ENCODE results near the gene PACSIN1. TPM values are rescaled to one million over a fixed set of nuclear protein-coding genes. Genes with fewer than 3 reads are reported as not detected.
A peak's percentile ranks its signal among the peaks of the same experiment; 100 is the strongest.

The PACSIN1 gene
- total RNA-seq, 1 experiment from 2014 or later: not detected

GRCh38 chr6:34519971-34520644 lies 54.2 kb downstream of the PACSIN1 start:
- in situ Hi-C loops (cut with HindIII; ENCODE audit: low pct_unique_long_range_greater_than_20kb, low sequenced_read_pairs): no loop called here
- DNase-seq (ENCODE audit: low read depth, low spot score): no peak

DNA sequence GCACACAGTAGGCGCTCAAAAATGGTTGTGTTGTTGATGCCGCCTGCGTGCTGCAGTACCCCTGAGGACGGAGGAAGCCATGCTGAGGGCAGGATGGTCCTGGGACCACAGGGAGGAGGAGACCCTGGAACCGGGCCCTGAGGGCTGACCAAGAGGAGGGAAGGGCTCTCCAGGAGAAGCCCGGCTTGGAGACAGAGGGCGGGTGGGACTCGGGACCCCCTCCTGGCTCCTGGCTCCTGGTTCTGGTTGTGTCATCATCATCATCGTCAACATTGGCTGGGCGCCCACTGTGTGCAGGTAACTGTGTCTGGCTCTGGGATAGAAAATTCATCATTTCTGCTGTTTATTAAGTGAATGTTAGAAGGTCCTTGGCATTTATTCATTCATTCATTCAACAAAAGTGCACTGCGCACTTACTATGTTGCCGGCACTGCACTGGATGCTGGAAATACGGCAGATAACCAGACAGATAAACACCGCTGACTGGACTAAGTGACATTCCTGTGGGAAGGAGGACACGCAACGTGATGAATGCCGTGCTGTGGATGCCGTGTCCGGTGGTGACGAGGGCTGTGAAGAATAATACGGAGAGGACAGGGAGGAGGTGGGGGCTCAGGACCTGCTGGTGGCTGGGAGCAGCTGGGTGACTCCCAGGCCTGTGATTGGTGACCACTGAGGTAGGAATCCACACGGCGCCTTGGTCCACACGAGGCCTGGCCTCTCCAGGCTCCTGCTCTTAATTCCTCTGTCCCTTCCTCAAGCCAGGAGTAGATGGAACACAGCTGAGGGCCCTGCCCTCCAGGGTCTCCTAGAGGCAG lies 55.0 kb downstream of the PACSIN1 start:
- in situ Hi-C loops (cut with HindIII; ENCODE audit: low pct_unique_long_range_greater_than_20kb, low sequenced_read_pairs): no loop called here

GRCh38 chr6:34521463-34522285 lies 55.8 kb downstream of the PACSIN1 start:
- DNase-seq (ENCODE audit: low read depth, low spot score): no peak
- in situ Hi-C loops (cut with HindIII; ENCODE audit: low pct_unique_long_range_greater_than_20kb, low sequenced_read_pairs): no loop called here

More for the DNA sequence above, 55.0 kb downstream of the PACSIN1 start:
- no peak for DNase-seq (ENCODE audit: low read depth, low spot score)

DNA sequence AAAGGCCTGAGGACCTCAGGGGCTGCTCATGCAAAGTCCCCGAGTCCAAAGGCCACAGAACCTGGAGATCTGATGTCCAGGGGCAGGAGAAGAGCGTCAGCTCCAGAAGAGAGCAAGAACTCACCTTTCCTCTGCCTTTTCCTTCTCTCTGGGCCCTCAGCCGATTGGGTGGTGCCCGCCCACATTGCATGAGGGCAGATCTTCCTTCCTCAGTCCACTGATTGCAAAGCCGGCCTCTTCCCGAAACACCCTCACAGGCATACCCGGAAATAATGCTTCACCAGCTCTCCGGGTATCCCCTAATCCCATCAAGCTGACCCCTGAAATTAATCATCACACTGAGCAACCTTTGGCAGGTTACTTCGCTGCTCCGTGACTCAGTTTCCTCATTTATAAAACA lies 56.9 kb downstream of the PACSIN1 start:
- DNase-seq (ENCODE audit: low read depth, low spot score): no peak
- in situ Hi-C loops (cut with HindIII; ENCODE audit: low pct_unique_long_range_greater_than_20kb, low sequenced_read_pairs): no loop called here

DNA sequence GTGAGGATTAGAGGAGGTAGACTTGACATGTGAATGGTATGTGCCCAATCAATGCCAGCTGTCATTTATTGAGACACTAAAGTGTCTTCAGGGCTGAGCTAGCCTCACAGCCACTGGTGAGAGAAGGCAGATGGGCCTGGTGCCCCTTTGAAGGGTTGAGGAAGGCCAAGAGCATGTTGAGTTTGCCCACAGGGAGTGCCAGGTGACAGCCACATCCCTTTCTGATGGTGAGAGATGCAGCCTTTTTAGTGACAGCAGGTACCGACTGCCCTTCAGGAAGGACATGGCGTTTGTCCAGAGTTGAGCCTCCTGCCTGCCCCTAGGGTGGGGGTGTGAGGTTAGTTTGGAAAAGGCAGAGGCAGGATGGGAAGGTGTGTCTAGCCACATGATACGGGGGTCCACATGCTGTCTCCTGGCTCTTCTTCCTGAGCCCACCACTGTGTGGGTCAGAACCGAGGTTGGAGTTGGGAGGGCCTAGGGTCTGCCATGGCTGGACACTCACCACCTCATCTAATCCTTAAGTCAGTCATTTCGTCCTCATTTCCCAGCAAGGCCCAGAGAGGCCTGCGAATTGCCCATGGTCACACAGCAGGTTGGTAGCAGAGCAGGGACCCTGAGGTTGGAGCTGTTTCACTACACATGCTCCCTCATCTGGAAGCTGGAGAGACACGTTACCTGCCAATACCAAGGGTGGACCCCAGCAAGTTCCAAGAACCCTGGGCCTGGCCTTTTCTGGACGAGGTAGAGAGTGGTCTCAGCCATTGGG lies 57.7 kb downstream of the PACSIN1 start:
- in situ Hi-C loops (cut with HindIII; ENCODE audit: low pct_unique_long_range_greater_than_20kb, low sequenced_read_pairs): no loop called here
- no peak for DNase-seq (ENCODE audit: low read depth, low spot score)

DNA sequence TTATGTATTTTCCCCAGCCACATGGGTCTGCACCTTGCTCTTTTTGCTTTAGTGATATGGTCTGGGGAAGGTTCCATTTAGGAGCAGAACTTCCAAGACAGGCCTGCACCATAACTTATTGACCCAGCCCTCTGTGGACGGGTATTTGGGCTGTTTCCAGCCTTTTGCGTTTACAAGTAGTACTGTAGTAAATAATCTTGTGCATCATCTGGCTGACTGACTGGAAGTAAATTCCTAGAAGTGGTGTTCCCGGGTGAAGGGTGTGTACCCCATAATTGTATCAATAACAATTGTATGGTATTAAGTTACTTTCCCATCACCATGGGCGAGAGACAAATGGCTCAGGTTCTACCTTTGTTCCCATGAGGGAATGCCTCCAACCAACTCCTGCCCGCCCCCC lies 58.6 kb downstream of the PACSIN1 start:
- in situ Hi-C loops (cut with HindIII; ENCODE audit: low pct_unique_long_range_greater_than_20kb, low sequenced_read_pairs): no loop called here
- DNase-seq (ENCODE audit: low read depth, low spot score): no peak

DNA sequence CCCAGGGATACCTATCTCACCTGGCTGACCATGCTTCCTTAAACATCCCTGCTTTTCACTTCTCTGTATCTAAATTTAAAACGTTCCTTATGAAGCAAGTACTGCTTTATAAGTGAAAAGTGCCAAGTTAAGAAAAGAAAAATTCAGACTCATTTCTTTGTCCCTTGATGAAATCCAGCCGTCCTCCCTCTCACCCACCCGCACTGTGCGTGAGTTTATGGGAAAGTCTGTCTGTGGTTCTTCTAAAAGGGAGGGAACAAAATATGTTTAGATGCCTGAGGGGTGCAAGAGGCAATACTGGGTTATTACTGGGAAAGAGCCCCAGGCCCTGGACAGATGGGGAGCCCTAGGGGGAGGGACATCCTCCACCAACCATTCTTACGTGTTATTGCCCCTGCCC lies 59.1 kb downstream of the PACSIN1 start:
- in situ Hi-C loops (cut with HindIII; ENCODE audit: low pct_unique_long_range_greater_than_20kb, low sequenced_read_pairs): no loop called here
- no peak for DNase-seq (ENCODE audit: low read depth, low spot score)

- no peak for DNase-seq (ENCODE audit: low read depth, low spot score)
- in situ Hi-C loops (cut with HindIII; ENCODE audit: low pct_unique_long_range_greater_than_20kb, low sequenced_read_pairs): no loop called here
These were observed 59.7 kb downstream of the PACSIN1 start for GRCh38 chr6:34525431-34526175.

DNA sequence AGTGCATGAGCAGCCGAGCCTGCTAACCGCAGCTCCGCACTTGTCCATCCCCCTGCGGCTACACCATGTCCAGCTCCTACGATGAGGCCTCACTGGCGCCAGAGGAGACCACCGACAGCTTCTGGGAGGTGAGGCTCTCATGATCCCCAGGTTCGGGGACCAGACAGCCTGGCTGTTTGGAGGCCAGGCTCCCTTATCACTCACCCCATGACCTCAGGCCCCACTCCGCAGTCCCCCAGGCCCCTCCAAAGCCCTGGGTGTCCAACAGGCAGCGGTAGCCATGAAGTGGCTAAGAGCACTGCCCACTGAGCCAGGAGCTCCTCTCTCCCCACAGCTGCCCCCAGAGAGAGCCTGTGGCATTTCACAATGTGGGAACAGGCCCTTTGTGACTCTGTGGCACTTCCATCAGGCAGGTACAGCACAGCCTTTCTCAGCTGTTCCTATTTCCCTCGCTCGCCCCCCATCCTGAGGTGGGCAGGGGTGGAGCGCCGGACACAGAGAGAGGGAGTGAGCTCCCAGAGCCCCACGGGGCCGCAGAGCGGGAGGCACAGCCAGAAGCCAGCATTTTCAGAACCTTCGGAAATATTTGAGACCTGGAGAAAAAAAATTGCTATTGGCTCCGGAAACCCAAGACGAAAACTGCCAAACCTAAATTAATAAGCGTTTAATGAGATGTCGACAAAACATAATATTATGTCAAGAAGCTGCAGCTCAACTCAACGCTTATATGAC lies 60.5 kb downstream of the PACSIN1 start:
- DNase-seq (ENCODE audit: low read depth, low spot score): no peak
- in situ Hi-C loops (cut with HindIII; ENCODE audit: low pct_unique_long_range_greater_than_20kb, low sequenced_read_pairs): no loop called here

DNA sequence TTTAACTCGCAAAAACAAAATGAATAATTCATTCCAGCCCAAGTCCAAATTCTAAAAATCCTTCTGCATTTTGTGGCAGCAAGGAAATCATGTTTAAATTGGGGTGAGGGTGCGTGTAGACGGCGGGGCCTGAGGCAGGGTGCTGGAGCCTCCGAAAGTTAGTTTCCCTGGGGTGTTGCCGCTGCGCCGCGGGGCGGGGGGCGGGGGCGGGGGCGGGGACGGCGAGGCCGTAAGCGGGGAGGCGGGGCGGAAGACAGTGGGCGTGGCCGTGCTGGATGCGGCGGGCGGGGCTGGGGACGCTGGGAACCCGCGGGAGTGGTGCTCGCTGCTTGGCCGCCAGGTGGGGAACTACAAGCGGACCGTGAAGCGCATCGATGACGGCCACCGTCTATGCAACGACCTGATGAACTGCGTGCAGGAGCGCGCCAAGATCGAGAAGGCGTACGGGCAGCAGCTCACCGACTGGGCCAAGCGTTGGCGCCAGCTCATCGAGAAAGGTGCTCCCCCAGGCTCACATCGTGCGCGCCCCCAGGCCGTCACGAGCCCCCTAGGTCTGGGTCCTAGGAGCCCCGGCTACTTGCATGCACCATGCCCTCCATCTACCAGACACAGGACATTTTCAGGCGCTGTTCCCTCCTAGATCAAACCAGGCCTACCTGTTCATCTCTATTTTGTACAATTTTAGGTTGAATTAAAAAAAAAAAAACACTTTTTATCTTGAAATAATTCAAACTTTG lies 61.3 kb downstream of the PACSIN1 start:
- in situ Hi-C loops (cut with HindIII; ENCODE audit: low pct_unique_long_range_greater_than_20kb, low sequenced_read_pairs): no loop called here
- DNase-seq (ENCODE audit: low read depth, low spot score): peak; percentile 88

DNA sequence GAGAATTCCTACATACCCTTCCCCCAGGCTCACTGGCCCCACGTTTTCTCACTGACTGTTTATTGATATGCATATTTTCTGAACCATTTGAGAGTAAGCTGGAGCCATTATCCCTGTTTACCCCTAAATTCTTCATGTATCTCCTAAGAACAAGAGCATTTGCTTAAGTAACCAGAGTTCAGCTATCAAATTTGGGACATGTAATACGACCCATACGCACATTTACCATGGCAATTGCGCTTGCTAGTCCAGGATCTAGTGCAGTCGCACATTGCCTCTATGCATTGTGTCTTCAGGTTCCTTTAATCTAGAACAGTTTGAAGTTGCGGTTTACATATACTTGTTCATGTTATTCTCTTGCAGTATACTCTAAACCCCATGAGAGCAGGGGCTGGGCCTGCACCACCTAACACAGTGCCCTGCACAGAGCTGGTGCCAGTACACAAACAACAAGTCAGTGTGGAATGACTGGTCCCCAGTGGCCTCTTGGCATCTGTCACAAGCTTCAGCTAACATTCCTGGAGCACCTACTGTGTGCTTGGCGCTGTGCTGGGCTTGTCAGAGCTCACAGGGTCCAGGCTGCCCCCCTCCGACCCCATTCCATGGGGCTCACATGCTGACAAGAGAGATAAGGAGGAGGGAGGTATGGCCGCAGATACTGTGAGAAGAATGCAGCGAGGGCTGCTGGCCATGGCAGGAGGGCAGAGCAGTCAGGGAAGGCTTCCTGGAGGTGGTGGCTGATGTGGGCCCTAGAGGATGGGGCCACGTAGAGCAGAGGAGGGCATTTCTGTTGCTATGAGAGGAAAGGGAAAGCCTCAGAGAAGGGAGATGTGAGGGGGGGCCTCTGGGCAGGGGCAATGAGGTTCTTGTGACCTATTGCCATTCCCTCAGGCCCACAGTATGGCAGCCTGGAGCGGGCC lies 62.1 kb downstream of the PACSIN1 start:
- in situ Hi-C loops (cut with HindIII; ENCODE audit: low pct_unique_long_range_greater_than_20kb, low sequenced_read_pairs): no loop called here
- no peak for DNase-seq (ENCODE audit: low read depth, low spot score)

- DNase-seq (ENCODE audit: low read depth, low spot score): no peak
- in situ Hi-C loops (cut with HindIII; ENCODE audit: low pct_unique_long_range_greater_than_20kb, low sequenced_read_pairs): no loop called here
These were observed 63.3 kb downstream of the PACSIN1 start for GRCh38 chr6:34528996-34529664.

DNA sequence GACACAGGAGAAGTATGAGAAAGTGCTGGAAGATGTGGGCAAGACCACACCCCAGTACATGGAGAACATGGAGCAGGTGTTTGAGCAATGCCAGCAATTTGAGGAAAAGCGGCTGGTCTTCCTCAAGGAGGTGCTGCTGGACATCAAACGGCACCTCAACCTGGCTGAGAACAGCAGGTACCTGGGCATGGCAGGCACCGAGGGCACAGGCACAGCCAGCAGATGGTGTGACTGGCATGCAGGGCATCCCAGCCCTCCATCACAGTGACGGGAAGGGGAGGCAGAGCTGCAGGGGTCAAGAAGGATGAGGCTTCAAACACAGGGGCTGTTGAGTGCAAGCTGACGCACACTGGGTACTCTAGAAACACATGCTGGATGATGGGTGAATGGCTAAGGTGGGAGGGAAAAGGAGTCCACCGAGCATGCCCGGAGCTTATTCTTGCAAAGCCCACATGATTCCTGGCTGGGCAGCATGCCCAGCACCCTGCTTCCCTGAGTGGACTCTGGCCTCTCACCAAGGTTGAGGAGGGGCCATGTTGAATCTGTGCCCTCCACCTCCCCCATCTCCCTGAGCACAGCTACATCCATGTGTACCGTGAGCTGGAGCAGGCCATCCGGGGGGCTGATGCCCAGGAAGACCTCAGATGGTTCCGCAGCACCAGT lies 63.9 kb downstream of the PACSIN1 start:
- no peak for DNase-seq (ENCODE audit: low read depth, low spot score)
- in situ Hi-C loops (cut with HindIII; ENCODE audit: low pct_unique_long_range_greater_than_20kb, low sequenced_read_pairs): no loop called here

DNA sequence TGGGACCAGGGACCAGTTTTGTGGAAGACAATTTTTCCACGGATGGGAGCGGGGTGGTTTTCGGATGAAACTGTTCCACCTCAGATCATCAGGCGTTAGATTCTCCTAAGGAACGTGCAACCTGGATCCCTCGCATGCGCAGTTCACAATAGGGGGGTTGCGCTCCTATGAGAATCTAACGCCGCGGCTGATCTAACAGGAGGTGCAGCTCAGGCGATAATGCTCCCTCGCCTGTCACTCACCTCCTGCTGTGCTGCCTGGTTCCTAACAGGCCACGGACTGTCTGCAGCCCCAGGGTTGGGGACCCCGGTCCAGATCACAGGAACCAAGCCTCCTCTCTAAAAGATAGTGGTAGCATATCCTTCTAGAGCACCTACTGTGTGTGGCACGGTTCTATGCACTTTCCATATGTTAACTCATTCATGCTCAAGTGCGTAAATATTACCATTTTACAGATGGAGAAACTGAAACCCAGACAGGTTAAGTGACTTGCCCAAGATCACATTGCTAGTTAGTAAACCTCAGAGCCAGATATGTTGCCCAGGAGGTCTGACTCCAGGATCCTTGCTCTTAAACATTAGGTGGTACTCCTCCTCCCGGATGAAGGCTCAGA lies 65.0 kb downstream of the PACSIN1 start:
- no peak for DNase-seq (ENCODE audit: low read depth, low spot score)
- in situ Hi-C loops (cut with HindIII; ENCODE audit: low pct_unique_long_range_greater_than_20kb, low sequenced_read_pairs): no loop called here

All from SK-MEL-5 (cell line).